Measurements from ENCODE around the gene UBXN10.

DNA sequence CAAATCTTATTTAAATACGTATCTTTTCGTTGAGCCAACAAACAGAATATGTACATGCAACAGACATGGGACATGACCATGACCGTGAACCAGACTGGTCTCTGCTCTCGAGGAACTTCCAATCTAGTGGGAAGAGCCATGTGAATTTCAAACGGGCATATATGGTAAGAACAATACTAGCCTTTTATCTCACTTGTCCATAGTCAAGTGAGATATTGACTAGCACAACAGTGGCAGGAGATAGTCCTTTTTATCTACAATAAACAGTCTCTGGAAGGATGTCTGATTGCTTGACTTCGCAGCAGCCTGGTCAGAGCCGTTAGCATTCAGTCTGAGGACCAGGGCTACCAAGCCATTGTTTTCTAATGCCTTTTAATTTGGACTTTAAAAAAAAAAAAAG is 13.0 kb downstream of the UBXN10 start:
- TF ChIP-seq, protein P1, sequence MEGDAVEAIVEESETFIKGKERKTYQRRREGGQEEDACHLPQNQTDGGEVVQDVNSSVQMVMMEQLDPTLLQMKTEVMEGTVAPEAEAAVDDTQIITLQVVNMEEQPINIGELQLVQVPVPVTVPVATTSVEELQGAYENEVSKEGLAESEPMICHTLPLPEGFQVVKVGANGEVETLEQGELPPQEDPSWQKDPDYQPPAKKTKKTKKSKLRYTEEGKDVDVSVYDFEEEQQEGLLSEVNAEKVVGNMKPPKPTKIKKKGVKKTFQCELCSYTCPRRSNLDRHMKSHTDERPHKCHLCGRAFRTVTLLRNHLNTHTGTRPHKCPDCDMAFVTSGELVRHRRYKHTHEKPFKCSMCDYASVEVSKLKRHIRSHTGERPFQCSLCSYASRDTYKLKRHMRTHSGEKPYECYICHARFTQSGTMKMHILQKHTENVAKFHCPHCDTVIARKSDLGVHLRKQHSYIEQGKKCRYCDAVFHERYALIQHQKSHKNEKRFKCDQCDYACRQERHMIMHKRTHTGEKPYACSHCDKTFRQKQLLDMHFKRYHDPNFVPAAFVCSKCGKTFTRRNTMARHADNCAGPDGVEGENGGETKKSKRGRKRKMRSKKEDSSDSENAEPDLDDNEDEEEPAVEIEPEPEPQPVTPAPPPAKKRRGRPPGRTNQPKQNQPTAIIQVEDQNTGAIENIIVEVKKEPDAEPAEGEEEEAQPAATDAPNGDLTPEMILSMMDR (conservative IDR thresholded peaks at IDR 0.05; ENCODE audit: low read length): no peak
- TF ChIP-seq EZH2phosphoT487 (IDR thresholded peaks at IDR 0.05; ENCODE audit: borderline replicate concordance): no peak
